OCI-LY1 (cell line): Measurements from ENCODE around the gene C9orf50.
"Not testable (repeated sequence)": the region's sequence is repeated elsewhere in the genome, so short reads cannot be mapped to it uniquely, and the experiment has no call there.

Source experiments
- H2AFZ ChIP-seq: fragments of 200-600 bp; sonication (generic), shearing (Covaris generic); 2 replicates; pipeline ENCODE4 v1.6.0; 2014; ENCODE audit warnings: antibody characterized with exemption, mild to moderate bottlenecking, low read length
- H3F3A ChIP-seq: fragments of 200-600 bp; sonication (generic), shearing (Covaris generic); 2 replicates; pipeline ENCODE4 v1.6.0; 2014; ENCODE audit warnings: mild to moderate bottlenecking, antibody characterized with exemption, low read length, moderate library complexity; ENCODE audit not compliant: insufficient read depth
- H3K27ac ChIP-seq: fragments of 200-600 bp; sonication (generic); 2 replicates; pipeline ENCODE4 v1.5.1; 2014; ENCODE audit warnings: low read length, mixed run types, mild to moderate bottlenecking, low read depth; ENCODE audit not compliant: poor library complexity, severe bottlenecking
- H3K27me3 ChIP-seq: fragments of 200-600 bp; sonication (generic); 2 replicates; pipeline ENCODE4 v1.6.0; 2014; ENCODE audit warnings: antibody characterized with exemption, mild to moderate bottlenecking, low read length, moderate library complexity; ENCODE audit not compliant: insufficient read depth
- H3K36me3 ChIP-seq: fragments of 200-600 bp; sonication (generic); 2 replicates; pipeline ENCODE4 v1.6.1; 2014; ENCODE audit warnings: mild to moderate bottlenecking, antibody characterized with exemption, low read length, moderate library complexity, mixed read lengths; ENCODE audit not compliant: insufficient read depth
- H3K4me1 ChIP-seq: fragments of 200-600 bp; sonication (generic); 2 replicates; pipeline ENCODE4 v1.5.1; 2014; ENCODE audit warnings: mild to moderate bottlenecking, low read length, moderate library complexity; ENCODE audit not compliant: insufficient read depth, severe bottlenecking
- H3K4me2 ChIP-seq: fragments of 200-600 bp; sonication (generic), shearing (Covaris generic); 2 replicates; pipeline ENCODE4 v1.6.1; 2014; ENCODE audit warnings: low read length
- H3K4me3 ChIP-seq: fragments of 200-600 bp; sonication (generic); 2 replicates; pipeline ENCODE4 v1.5.1; 2014; ENCODE audit warnings: low read length, low read depth, mild to moderate bottlenecking, mixed read lengths; ENCODE audit not compliant: poor library complexity, severe bottlenecking
- H3K79me2 ChIP-seq: fragments of 200-600 bp; shearing (Covaris generic); 2 replicates; pipeline ENCODE4 v1.6.1; 2016; ENCODE audit warnings: mixed run types, low read length, mixed read lengths; ENCODE audit not compliant: insufficient read depth
- H3K9ac ChIP-seq: fragments of 200-600 bp; sonication (generic), shearing (Covaris generic); 2 replicates; pipeline ENCODE4 v1.6.1; 2014; ENCODE audit warnings: mild to moderate bottlenecking, low read length, mixed read lengths
- H3K9me2 ChIP-seq: fragments of 200-600 bp; sonication (generic), shearing (Covaris generic); 2 replicates; pipeline ENCODE4 v1.6.1; 2014; ENCODE audit warnings: low read depth, mild to moderate bottlenecking, low read length, mixed read lengths
- H3K9me3 ChIP-seq: fragments of 200-600 bp; shearing (Covaris generic); 2 replicates; pipeline ENCODE4 v1.6.1; 2014; ENCODE audit warnings: low read length, mixed read lengths
- H4K20me1 ChIP-seq: fragments of 200-600 bp; sonication (generic), shearing (Covaris generic); 2 replicates; pipeline ENCODE4 v1.6.0; 2016; ENCODE audit warnings: mild to moderate bottlenecking, low read length; ENCODE audit not compliant: insufficient read depth
- EZH2 ChIP-seq: fragments of 200-600 bp; sonication (generic), shearing (Covaris generic); IDR thresholded peaks from 2 replicates; pipeline ENCODE4 v1.8.0; 2017; ENCODE audit warnings: borderline replicate concordance, mixed run types, mild to moderate bottlenecking, antibody characterized with exemption, low read length, moderate library complexity, mixed read lengths
- TF ChIP-seq, protein P1 (sequence below): fragments of 200-600 bp; sonication (generic), shearing (Covaris generic); IDR thresholded peaks from 2 replicates; pipeline ENCODE4 v1.5.1; 2017; ENCODE audit warnings: mild to moderate bottlenecking, antibody characterized with exemption, low read length, moderate library complexity, mixed read lengths

The C9orf50 gene

DNA sequence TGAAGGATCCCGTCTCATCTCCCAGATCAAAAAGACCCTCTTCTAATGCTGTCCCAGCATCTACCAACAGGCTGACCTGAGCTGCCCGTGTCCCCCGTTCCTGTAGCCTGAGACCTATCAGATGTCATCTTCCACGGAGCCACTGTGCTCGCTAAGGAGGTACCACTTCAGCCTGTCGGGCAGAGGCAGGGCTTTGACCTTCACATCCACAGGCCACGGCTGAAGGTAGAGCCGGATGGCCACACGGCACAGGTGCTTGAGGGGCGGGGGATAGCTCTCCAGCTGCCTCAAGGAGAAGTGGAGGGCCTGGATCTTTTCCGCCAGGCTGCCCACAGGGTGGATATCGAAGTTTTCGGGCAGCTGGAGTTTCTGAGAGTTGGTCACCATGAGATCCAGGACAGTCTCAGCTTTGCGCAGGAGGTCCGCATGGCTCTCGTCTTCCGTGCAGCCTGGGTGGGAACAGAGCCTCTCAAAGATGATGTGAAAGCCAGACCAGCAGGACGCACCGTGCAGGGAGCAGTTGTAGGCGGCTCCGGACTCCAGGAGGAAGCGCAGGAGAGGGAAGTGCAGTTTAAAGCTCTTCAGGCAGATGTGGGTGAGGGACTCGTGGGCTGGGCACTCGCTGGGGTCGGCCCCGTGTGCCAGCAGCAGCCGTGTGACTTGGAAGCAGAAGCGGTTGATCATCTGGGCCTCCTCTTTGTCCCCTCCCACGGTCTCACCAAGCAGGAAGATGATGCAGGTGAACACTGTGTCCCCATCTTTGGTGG, 17.0 kb upstream of the C9orf50 start:
- TF ChIP-seq EZH2 = no peak
- TF ChIP-seq, protein P1, sequence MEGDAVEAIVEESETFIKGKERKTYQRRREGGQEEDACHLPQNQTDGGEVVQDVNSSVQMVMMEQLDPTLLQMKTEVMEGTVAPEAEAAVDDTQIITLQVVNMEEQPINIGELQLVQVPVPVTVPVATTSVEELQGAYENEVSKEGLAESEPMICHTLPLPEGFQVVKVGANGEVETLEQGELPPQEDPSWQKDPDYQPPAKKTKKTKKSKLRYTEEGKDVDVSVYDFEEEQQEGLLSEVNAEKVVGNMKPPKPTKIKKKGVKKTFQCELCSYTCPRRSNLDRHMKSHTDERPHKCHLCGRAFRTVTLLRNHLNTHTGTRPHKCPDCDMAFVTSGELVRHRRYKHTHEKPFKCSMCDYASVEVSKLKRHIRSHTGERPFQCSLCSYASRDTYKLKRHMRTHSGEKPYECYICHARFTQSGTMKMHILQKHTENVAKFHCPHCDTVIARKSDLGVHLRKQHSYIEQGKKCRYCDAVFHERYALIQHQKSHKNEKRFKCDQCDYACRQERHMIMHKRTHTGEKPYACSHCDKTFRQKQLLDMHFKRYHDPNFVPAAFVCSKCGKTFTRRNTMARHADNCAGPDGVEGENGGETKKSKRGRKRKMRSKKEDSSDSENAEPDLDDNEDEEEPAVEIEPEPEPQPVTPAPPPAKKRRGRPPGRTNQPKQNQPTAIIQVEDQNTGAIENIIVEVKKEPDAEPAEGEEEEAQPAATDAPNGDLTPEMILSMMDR = no peak
- Histone ChIP-seq H3K27me3 (no peaks in the 10 kb centered on the region), H3K4me1 (peaks cover 18% of the 10 kb centered on the region), H2AFZ (no peak overlapping the region), H3K9me3 (no peaks in the 10 kb centered on the region), H3K9me2 (no peaks in the 10 kb centered on the region), H3K36me3 (peaks cover 61% of the 10 kb centered on the region), H3K4me3 (no peak overlapping the region), H3K4me2 (no peak overlapping the region), H3F3A (no peaks in the 10 kb centered on the region), H3K79me2 (no peaks in the 10 kb centered on the region), H3K9ac (no peak overlapping the region), H4K20me1 (no peaks in the 10 kb centered on the region), H3K27ac (no peak overlapping the region)

DNA sequence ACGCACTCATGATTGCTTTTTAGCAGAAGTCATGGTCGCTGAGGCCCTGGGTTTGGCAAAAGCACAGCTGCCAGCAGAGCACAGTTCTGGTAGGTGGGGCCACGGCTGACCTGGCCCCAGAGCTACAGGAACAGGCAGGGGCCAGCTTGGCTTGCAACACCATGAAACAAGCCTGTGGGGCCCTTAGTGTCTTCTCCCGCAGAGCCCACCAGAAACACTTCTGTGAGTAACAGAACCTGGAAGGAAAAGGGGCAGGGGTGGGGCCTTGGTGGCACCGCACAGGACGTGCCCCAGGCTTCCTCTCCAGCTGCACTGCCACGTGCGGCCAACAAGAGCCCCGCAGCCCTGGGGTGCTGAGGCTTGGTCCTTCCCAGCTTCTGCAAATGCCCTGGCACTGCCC, 16.2 kb upstream of the C9orf50 start:
- Histone ChIP-seq H3F3A (no peaks in the 10 kb centered on the region), H3K9me3 (no peaks in the 10 kb centered on the region), H3K9ac (no peak overlapping the region), H3K27me3 (no peaks in the 10 kb centered on the region), H3K9me2 (no peaks in the 10 kb centered on the region), H3K4me1 (peaks cover 18% of the 10 kb centered on the region), H3K4me2 (no peak overlapping the region), H3K27ac (no peak overlapping the region), H2AFZ (no peak overlapping the region), H4K20me1 (no peaks in the 10 kb centered on the region), H3K4me3 (no peak overlapping the region), H3K36me3 (peaks cover 68% of the 10 kb centered on the region), H3K79me2 (0 out of 2 replicates have a peak, but pooled peaks cover 2% of the 10 kb centered on the region)
- TF ChIP-seq, protein P1 = no peak
- TF ChIP-seq EZH2 = no peak

DNA sequence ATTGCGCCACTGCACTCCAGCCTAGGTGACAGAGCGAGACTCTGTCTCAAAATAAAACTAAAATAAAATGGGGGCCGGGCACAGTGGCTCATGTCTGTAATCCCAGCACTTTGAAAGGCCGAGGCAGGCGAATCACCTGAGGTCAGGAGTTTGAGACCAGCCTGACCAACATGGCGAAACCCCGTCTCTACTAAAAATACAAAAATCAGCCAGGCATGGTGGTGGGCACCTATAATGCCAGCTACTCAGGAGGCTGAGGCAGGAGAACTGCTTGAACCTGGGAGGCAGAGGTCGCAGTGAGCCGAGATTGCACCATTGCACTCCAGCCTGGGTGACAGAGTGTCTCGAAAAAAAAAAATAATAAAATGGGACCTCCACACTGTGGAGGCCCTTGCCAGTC, 15.4 kb upstream of the C9orf50 start:
- not testable (repeated sequence) for H3K4me2 ChIP-seq, H4K20me1 ChIP-seq, H3K27me3 ChIP-seq, H3K4me3 ChIP-seq, H3K27ac ChIP-seq, H2AFZ ChIP-seq, H3K9ac ChIP-seq, H3K9me2 ChIP-seq, H3K9me3 ChIP-seq, H3F3A ChIP-seq, H3K79me2 ChIP-seq
- H3K36me3 ChIP-seq = peaks cover 73% of the 10 kb centered on the region
- H3K4me1 ChIP-seq = peaks cover 18% of the 10 kb centered on the region
